ENCODE measurements around the gene CNST. TPM values are rescaled to one million over a fixed set of nuclear protein-coding genes. Genes with fewer than 3 reads are reported as not detected.
"Not testable (repeated sequence)": the region's sequence is repeated elsewhere in the genome, so short reads cannot be mapped to it uniquely, and the experiment has no call there.

CNST gene
- total RNA-seq, 3 donors from 2014 or later: 32.1 to 33.5 (median 32.3) TPM

DNA sequence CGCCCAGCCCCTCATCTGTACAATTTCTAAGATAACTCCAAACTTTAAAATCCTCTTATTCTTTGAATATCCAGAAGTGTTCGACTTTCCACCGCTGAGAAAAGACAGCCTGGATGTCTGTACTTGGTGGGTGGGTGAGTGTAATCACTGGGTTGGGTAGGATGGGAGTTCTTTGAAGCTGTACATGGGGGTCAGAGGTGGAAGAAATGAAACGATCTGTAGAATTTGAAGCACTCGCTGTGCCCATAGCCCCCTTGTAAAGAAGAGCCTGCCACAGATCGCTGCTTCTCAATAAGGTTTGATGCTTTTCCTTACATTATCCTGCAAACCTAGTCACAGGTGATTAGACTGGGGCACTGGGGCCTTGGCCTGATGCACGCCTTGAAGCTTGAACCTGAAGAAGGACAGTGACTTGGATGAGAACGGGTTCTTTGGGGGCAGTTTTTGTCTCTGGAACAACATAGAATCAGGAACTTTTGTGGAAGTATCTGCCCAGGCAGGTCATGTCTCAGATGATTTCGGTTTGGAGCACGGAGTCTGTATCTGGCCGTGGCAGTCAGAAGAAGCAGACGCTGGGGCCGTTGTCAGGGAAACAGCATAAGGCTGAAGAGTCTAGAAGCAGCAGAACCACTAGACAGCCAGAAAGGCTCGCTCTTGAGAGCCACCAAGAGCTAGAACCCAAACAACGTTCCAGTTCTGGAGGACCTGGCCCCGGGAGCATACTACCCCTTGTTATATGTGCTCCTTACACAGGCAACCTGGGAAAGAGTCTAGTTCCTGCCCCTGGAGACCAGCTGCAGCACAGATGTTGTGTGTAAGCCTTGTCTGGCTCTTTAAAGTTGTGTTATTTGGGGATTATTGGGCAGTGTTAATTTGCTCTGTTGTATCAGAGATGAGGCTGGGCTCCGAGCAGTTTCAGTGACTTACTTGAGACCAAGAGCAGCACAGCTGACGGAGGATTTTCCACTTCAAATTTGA, 112.8 kb downstream of the CNST start:
- Mint-ChIP-seq H3K9me3 (no peaks in the 10 kb centered on the region), H3K27me3 (ENCODE audit: low read depth) (no peaks in the 10 kb centered on the region), H3K36me3 (ENCODE audit: insufficient read depth) (peaks cover 4% of the 10 kb centered on the region), H3K4me3 (no peak overlapping the region), H3K4me1 (ENCODE audit: low read depth) (no peaks in the 10 kb centered on the region)
- no peak for DNase-seq
- ATAC-seq: no peak

DNA sequence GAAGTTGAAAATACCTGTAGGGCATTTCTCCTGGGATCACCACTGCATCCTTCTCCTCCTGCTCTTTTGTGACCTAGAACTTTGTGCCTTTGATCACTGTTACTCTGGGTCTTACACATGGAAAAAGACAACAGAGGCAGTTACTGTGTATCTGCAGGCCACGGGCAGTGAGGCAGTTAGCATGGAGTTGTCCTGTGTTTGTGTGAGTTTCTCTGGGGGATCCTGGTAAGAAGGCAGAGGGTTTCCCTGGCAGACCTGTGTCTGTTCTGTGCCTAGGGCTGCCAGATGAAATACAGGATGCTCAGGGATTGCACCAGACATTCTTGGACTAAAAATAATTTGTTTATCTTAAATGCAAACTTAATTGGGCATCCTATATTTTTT, 113.5 kb downstream of the CNST start:
- Mint-ChIP-seq H3K36me3 (ENCODE audit: insufficient read depth) (peaks cover 4% of the 10 kb centered on the region), H3K4me3 (no peak overlapping the region), H3K27me3 (ENCODE audit: low read depth) (no peaks in the 10 kb centered on the region), H3K4me1 (ENCODE audit: low read depth) (no peaks in the 10 kb centered on the region), H3K9me3 (no peaks in the 10 kb centered on the region)
- DNase-seq (no peak), ATAC-seq (no peak)

DNA sequence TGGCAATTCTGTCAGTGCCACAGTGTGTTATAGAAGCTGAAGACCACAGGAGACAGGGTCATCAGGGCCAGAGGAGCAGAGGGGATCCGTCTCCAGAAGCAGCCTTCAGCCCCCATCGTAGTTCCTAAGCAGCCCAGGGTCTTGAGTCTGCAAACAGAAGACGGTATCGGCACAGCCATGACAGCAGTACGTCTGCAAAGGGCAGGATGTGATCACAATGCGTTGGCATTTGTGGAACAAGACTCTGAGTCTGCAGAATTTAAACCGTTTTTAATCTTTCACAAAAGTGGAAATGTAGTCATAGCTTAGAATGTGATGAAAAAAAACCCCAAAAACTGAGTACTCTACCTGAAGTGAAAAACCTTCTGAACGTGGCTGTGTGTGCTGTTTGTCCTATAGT, 113.9 kb downstream of the CNST start:
- no peak overlapping the region for H3K4me3 Mint-ChIP-seq
- ATAC-seq: no peak
- no peak for DNase-seq
- peaks cover under 1% of the 10 kb centered on the region for H3K36me3 Mint-ChIP-seq (ENCODE audit: insufficient read depth)
- no peaks in the 10 kb centered on the region for H3K9me3 Mint-ChIP-seq
- no peaks in the 10 kb centered on the region for H3K27me3 Mint-ChIP-seq (ENCODE audit: low read depth)
- no peaks in the 10 kb centered on the region for H3K4me1 Mint-ChIP-seq (ENCODE audit: low read depth)

DNA sequence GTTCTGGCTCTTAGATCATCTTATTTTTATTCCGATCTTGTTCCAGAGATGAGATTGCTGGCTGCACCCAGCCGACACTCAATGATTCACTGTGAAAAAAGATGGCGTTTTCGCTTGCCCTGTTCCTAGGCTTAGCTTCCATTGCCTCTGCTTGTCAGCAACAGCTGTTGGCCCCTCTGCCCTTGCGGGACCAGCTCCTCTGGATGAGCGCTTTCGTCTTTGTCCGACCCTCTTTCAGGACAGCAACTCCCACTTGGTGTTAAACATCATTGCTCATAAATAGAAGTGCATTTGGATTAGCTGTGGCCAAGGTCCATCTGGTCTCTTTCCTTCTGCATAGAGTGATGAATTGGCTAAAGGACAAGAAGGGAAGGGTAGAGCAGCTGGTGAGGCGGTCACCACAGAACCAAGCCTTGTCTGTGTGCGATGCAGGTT, 114.5 kb downstream of the CNST start:
- no peak for ATAC-seq
- no peaks in the 10 kb centered on the region for H3K9me3 Mint-ChIP-seq

DNA sequence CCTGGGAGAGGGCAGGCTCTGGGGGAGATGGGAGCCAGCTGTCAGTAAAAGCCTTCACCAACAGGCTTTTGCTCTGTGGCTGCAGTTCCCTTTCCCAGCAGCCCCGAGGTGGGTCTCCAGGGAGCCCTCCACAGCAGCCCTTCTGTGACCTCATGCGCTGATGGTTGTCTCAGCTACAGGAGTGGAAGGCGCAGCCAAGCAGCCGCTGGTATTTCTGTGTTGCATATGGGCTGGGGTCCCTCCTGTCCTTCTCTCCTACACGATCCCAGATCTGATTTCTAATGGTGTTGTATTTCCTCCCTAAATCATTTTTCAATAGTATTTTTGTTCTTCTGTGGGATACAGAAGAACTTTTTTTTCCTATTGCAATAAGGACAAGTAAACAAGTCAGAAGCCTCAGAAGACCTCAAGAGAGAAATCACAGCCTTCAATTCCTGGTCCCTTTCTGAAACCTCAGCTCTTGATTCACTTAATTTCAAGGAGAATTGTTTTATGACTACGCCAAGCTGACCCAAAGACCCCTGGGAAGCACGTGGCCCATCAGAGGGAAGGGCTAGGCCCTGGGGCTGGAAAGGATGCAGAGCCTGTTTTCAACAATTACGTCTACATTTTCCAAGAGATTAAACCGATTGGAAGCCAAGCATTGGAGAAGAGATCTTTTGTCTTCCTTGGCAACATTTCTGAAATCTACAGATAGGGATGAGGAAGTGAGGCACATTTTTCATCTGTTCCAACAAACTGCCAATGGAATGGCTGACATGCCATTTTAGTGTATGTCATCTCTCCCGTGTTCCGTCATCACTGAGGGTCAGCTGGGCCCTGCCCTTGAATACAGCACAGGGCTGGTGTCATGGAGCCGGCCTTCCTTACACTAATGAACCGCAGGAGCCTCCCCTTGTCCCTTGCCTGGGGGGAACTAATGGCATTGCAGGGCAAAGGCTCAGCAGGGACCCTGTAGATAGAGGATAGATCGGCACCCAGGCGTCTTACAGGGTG, 115.9 kb downstream of the CNST start:
- ATAC-seq (no peak), DNase-seq (no peak)
- no peaks in the 10 kb centered on the region for H3K36me3 Mint-ChIP-seq (ENCODE audit: insufficient read depth)
- no peaks in the 10 kb centered on the region for H3K9me3 Mint-ChIP-seq
- no peak overlapping the region for H3K4me3 Mint-ChIP-seq
- no peaks in the 10 kb centered on the region for H3K27me3 Mint-ChIP-seq (ENCODE audit: low read depth)
- H3K4me1 Mint-ChIP-seq (ENCODE audit: low read depth): no peaks in the 10 kb centered on the region

More for the DNA sequence above, 114.5 kb downstream of the CNST start:
- Mint-ChIP-seq H3K4me3 (no peak overlapping the region), H3K4me1 (ENCODE audit: low read depth) (no peaks in the 10 kb centered on the region), H3K36me3 (ENCODE audit: insufficient read depth) (no peaks in the 10 kb centered on the region), H3K27me3 (ENCODE audit: low read depth) (no peaks in the 10 kb centered on the region)
- DNase-seq: no peak

DNA sequence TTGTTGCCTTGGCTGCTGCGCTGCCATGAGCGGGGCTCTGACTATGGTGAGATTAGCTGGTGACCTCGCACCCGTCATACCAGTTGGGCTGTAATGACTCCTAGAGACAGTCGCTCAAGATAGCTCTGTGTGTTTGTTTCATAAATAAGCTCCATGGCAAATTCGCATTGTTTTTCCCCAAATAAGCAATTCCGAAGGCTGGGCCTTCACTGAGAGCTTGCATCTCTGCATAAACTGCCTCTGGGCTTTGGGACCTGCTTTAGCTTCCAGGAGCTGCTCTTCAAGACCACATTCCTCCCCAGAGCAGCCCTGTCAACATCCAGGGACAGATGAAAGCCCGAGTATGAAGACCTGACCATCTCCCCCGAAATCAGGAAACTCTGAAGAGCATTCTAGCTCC, 117.3 kb downstream of the CNST start:
- H3K4me3 Mint-ChIP-seq: no peak overlapping the region
- no peaks in the 10 kb centered on the region for H3K9me3 Mint-ChIP-seq
- H3K36me3 Mint-ChIP-seq (ENCODE audit: insufficient read depth): no peaks in the 10 kb centered on the region
- H3K27me3 Mint-ChIP-seq (ENCODE audit: low read depth): peaks cover 2% of the 10 kb centered on the region
- DNase-seq: no peak
- ATAC-seq: no peak
- H3K4me1 Mint-ChIP-seq (ENCODE audit: low read depth): no peaks in the 10 kb centered on the region

DNA sequence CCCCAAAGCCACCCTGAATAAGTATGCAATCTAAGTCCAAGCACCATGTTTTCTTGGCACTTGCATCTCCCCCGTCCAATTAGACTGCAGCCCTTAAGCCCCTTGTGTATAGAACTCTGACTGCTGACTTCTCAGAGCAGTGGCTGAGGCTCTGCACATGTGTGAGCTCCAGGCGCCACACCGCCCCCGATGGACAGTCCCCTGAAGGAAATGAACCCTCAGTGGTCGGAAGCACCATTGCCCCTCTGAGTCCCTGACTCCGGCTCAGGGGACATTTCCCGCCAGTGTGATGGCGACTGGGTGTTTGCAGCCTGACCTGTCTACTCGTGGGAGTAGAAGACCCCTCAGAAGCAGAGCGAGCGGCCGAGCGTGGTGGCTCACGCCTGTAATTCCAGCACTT, 120.7 kb downstream of the CNST start:
- no peaks in the 10 kb centered on the region for H3K4me1 Mint-ChIP-seq (ENCODE audit: low read depth)
- H3K9me3 Mint-ChIP-seq: no peaks in the 10 kb centered on the region
- H3K36me3 Mint-ChIP-seq (ENCODE audit: insufficient read depth): no peaks in the 10 kb centered on the region
- ATAC-seq (no peak), DNase-seq (no peak)
- peaks cover 2% of the 10 kb centered on the region for H3K27me3 Mint-ChIP-seq (ENCODE audit: low read depth)
- H3K4me3 Mint-ChIP-seq: no peak overlapping the region

DNA sequence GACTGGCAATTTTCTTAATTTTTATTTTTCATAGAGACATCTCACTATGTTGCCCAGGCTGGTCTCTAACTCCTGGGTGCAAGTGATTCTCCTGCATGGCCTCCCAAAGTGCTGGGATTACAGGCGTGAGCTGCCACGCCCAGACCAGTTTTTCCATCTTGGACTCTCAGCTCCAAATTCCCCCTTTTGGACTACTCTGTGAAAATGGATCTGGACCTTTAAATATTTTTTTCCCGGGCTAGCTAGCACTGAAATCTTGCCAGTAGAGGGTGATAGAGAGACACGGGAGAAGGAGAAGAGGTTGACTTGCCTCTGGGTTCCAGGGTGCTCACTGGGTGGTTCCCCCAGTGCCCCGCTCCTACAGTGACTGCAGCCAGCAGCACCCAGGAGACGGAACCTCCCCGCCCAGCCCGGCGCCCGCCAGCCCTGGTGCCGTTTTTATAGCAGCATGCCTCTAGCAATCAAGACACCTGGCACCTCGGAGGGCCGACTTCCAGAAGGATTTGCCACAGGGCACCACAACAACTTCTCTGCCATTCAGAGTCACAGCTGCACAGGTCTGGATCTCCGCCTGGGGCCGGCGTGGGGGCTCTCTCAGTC, 123.3 kb downstream of the CNST start:
- ATAC-seq (peak; percentile 85 to 94), DNase-seq (no peak)
- Mint-ChIP-seq H3K27me3 (ENCODE audit: low read depth) (peaks cover 2% of the 10 kb centered on the region), H3K4me3 (no peak overlapping the region), H3K36me3 (ENCODE audit: insufficient read depth) (no peaks in the 10 kb centered on the region), H3K9me3 (peaks cover 3% of the 10 kb centered on the region), H3K4me1 (ENCODE audit: low read depth) (no peaks in the 10 kb centered on the region)

DNA sequence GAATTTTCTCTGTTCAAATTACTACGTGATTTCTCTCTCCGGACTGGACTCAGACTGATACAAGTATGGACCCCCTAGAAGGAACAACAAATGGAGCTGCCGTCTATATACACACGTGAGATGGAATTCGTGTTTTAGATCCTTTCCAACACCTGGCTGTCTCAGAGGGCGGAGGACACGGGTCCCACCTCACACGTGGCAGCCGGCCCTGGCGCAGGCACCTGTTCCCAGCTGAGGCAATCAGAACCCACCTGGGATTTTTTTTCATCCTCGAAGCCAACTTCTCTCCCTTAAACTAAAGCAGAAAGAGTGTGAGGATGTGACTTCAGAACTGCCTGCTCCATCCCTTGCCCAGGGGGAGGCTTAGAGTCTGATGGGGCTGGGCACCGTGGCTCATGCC, 123.8 kb downstream of the CNST start:
- peaks cover 7% of the 10 kb centered on the region for H3K9me3 Mint-ChIP-seq
- H3K27me3 Mint-ChIP-seq (ENCODE audit: low read depth): peaks cover 2% of the 10 kb centered on the region
- no peak for ATAC-seq
- no peaks in the 10 kb centered on the region for H3K36me3 Mint-ChIP-seq (ENCODE audit: insufficient read depth)
- H3K4me3 Mint-ChIP-seq: no peak overlapping the region
- no peaks in the 10 kb centered on the region for H3K4me1 Mint-ChIP-seq (ENCODE audit: low read depth)
- no peak for DNase-seq

DNA sequence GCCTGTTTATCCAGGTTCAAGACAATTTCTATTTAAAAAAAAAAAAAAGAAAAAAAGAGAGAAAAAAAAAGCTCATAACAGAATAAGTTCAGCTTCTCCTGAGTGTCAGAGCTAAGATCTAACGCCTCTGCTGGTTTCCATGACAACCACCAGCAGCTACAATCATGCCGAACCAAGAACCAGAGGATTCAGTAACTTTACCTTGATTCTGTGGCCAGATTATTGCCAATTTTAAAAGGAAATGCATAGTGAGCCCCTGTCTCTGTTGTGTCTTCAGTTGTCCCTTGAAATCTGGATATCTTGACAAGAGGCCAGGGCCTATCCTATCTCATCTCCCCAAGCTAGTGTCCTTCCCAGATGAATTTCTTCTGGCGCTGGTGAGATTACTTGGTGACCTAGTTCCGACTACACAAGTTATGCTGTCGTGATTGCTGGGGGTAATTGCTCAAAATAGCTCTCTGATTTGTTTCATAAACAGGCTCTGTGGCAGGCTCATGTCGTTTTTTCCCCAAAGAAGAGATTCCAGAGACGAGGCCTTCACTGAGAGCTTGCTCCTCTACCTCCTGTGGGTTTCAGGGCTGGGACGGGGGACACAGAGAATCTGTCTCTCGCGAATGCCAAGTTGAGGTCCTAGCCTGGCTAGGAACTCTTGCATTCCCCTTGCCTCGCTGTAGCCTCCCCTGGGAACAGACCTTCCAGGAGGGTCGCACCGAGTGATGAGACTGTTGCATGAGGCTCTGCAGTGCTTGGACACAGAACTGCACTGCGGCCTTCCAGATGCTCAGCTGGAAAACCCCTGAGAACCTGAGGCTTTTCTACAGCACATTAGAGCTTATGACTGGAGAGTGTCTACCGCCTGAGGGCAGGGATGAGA, 125.6 kb downstream of the CNST start:
- Mint-ChIP-seq H3K4me1 (ENCODE audit: low read depth) (no peaks in the 10 kb centered on the region), H3K36me3 (ENCODE audit: insufficient read depth) (no peaks in the 10 kb centered on the region), H3K27me3 (ENCODE audit: low read depth) (peaks cover 2% of the 10 kb centered on the region), H3K4me3 (no peak overlapping the region), H3K9me3 (peaks cover 7% of the 10 kb centered on the region)
- no peak for ATAC-seq
- no peak for DNase-seq

DNA sequence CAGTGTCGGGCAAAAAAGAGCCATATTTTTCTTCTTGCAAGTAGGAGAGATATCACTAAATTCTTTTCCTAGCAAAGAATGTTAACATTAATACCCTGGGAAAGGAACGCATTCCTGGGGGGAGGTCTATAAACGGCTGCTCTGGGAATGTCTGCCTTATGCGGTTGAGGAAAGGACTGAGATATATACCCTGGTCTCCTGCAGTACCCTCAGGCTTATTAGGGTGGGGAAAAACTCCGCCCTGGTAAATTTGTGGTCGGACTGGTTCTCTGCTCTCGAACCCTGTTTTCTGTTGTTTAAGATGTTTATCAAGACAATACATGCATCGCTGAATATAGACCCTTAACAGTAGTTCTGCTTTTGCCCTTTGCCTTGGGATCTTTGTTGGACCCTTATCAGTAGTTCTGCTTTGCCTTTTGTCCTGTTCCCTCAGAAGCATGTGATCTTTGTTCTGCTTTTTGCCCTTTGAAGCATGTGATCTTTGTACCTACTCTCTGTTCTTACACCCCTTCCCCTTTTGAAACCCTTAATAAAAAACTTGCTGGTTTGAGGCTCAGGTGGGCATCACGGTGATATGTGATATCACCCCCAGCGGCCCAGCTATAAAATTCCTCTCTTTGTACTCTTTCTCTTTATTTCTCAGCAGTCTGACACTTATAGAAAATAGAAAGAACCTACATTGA, 128.1 kb downstream of the CNST start:
- not testable (repeated sequence) for H3K4me3 Mint-ChIP-seq; H3K9me3 Mint-ChIP-seq; H3K36me3 Mint-ChIP-seq (ENCODE audit: insufficient read depth); ATAC-seq; DNase-seq; H3K4me1 Mint-ChIP-seq (ENCODE audit: low read depth); H3K27me3 Mint-ChIP-seq (ENCODE audit: low read depth)

DNA sequence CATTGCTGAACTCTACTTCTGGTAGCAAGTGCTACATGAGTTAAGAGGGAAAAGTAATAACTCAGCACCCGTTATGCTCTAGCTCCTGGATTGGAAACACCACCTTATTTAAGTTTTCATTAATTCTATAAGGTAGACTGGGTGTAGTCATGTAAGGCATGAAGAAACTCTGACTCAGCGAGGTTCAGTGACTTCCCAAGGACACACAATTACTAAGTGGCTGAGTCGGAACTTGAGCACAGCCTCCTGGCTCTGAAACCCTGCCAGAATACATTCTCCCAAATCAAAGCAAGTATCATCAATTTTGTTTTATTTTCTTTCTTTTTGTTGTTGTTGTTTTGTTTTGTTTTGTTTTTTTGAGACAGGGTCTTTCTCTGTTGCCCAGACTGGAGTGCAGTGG, 128.9 kb downstream of the CNST start:
- ATAC-seq (no peak), DNase-seq (no peak)
- peaks cover 7% of the 10 kb centered on the region for H3K9me3 Mint-ChIP-seq
- H3K4me3 Mint-ChIP-seq: no peak overlapping the region
- peaks cover 7% of the 10 kb centered on the region for H3K4me1 Mint-ChIP-seq (ENCODE audit: low read depth)
- no peaks in the 10 kb centered on the region for H3K27me3 Mint-ChIP-seq (ENCODE audit: low read depth)
- no peaks in the 10 kb centered on the region for H3K36me3 Mint-ChIP-seq (ENCODE audit: insufficient read depth)

DNA sequence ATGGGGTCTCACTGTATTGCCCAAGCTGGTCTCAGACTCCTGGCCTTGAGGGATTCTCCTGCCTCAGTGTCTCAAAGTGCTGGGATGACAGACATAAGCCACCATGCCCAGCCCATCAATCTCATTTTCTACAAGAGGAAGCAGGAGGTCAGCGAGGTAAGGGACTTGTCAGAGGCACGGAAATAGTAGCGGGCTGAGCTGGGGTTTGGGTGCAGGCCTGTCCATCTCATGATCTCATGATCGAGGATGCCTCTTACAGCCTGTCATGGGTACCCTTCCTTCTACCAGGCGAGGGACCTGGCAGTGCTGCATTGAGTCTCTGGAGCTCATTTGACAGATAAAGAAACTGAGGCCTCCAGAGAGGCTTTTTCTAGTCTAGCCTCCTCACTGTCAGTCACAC, 129.4 kb downstream of the CNST start:
- Mint-ChIP-seq H3K9me3 (peaks cover 7% of the 10 kb centered on the region), H3K36me3 (ENCODE audit: insufficient read depth) (no peaks in the 10 kb centered on the region), H3K4me3 (no peak overlapping the region), H3K4me1 (ENCODE audit: low read depth) (peaks cover 7% of the 10 kb centered on the region), H3K27me3 (ENCODE audit: low read depth) (no peaks in the 10 kb centered on the region)
- no peak for DNase-seq
- no peak for ATAC-seq
